K562 (cell line): ENCODE measurements around the gene RANBP3. TPM values are rescaled to one million over a fixed set of nuclear protein-coding genes. Genes with fewer than 3 reads are reported as not detected.

Source experiments
- BACH1 ChIP-seq: fragments of 200-800 bp; sonication (Bioruptor generic); IDR thresholded peaks from 2 replicates; pipeline ENCODE4 v1.6.1; 2016; ENCODE audit warnings: missing genetic modification characterization, missing compliant biosample characterization
- BDP1 ChIP-seq: IDR thresholded peaks from 3 replicates; pipeline ENCODE4 v1.6.1; 2011; ENCODE audit not compliant: insufficient read length, insufficient read depth
- CBFA2T3 ChIP-seq: fragments of 450-650 bp; IDR thresholded peaks from 2 replicates; pipeline ENCODE4 v1.6.1; 2017
- CBFB ChIP-seq: sonication (generic); formaldehyde crosslinking; IDR thresholded peaks from 2 replicates; pipeline ENCODE4 v1.4.0; 2020; ENCODE audit warnings: mild to moderate bottlenecking, missing genetic modification reagents
- HSF4 ChIP-seq: fragments of 250-450 bp; sonication (Bioruptor Pico); IDR thresholded peaks from 2 replicates; pipeline ENCODE4 v2.1.2; 2022; ENCODE audit warnings: mild to moderate bottlenecking, moderate library complexity, borderline replicate concordance
- KLF10 ChIP-seq: fragments of 250-450 bp; sonication (Bioruptor Pico); IDR thresholded peaks from 2 replicates; pipeline ENCODE4 v1.6.1; 2021; ENCODE audit warnings: matching md5 sums
- MEF2D ChIP-seq: conservative IDR thresholded peaks from 2 replicates; pipeline ENCODE4 v1.6.1; 2016; ENCODE audit warnings: low read depth, missing genetic modification characterization, missing compliant biosample characterization
- MXI1 ChIP-seq: IDR thresholded peaks from 2 replicates; pipeline ENCODE4 v1.6.1; 2011; ENCODE audit warnings: low read depth, mild to moderate bottlenecking, improper control_type of control experiment, low read length
- NCOA2 ChIP-seq, 2 experiments: fragments of 450-650 bp; IDR thresholded peaks; 2 replicates each; pipeline ENCODE4 v1.6.1; 2018; ENCODE audit warnings: mild to moderate bottlenecking in 2 of 2, moderate library complexity in 1 of 2; ENCODE audit not compliant: partially characterized antibody in 2 of 2
- NONO ChIP-seq, 2 experiments: fragments of 200-400 bp in 1 of 2; fragments of 450-650 bp in 1 of 2; formaldehyde crosslinking in 1 of 2; IDR thresholded peaks; 2 replicates each; pipeline ENCODE4 v1.6.1; 2017; ENCODE audit warnings: low read depth in 2 of 2, mild to moderate bottlenecking in 2 of 2, moderate library complexity in 2 of 2, low read length in 1 of 2
- NR3C1 ChIP-seq: sonication (generic); formaldehyde crosslinking; IDR thresholded peaks from 2 replicates; pipeline ENCODE4 v1.8.1; 2022; ENCODE audit warnings: missing genetic modification reagents
- RNF2 ChIP-seq: sonication (generic); IDR thresholded peaks from 2 replicates; pipeline ENCODE4 v1.6.1; 2016
- SMAD4 ChIP-seq: fragments of 250-450 bp; sonication (Bioruptor Pico); conservative IDR thresholded peaks from 2 replicates; pipeline ENCODE4 v1.8.0; 2021; ENCODE audit warnings: inconsistent platforms, mild to moderate bottlenecking, moderate library complexity
- STAG1 ChIP-seq: sonication (generic); formaldehyde crosslinking; IDR thresholded peaks from 2 replicates; pipeline ENCODE4 v1.5.0; 2020; ENCODE audit warnings: missing genetic modification reagents, borderline replicate concordance
- TEAD1 ChIP-seq, 2 experiments: fragments of 450-650 bp in 1 of 2; sonication (generic) in 1 of 2; formaldehyde crosslinking; IDR thresholded peaks; 2 replicates each; pipeline versions ENCODE4 v1.4.0 to v1.8.0; 2020 to 2022; ENCODE audit warnings: mild to moderate bottlenecking in 2 of 2, missing genetic modification reagents in 1 of 2
- ZC3H4 ChIP-seq: sonication (generic); formaldehyde crosslinking; IDR thresholded peaks from 2 replicates; pipeline ENCODE4 v1.9.0; 2021; ENCODE audit warnings: missing genetic modification reagents, borderline replicate concordance
- ZNF146 ChIP-seq: IDR thresholded peaks from one replicate; pipeline ENCODE4 v1.6.1; 2018; ENCODE audit warnings: missing compliant biosample characterization; ENCODE audit not compliant: unreplicated experiment
- ZNF76 ChIP-seq: fragments of 250-450 bp; sonication (Bioruptor Pico); IDR thresholded peaks from 2 replicates; pipeline ENCODE4 v1.4.0; 2020; ENCODE audit warnings: mild to moderate bottlenecking, moderate library complexity, borderline replicate concordance
- ZSCAN29 ChIP-seq: fragments of 450-650 bp; IDR thresholded peaks from 2 replicates; pipeline ENCODE4 v1.6.1; 2017
- polyA plus RNA-seq, 8 experiments: library from polyadenylated mRNA; depleted of rRNA in 4 of 8; stranded (reverse) in 5 of 8; unstranded in 3 of 8; fragments of >200 nt; fragmentation: Nextera tagmentation in 2 of 8; fragmentation: Illumina TruSeq in 1 of 8; extraction: Ambion mirVana in 2 of 8; extraction: Trizol in 1 of 8; gene quantifications; 2 replicates each; pipeline versions ENCODE4 v1.2.1 to v1.2.3, GENCODE V29; 2011 to 2014; ENCODE audit warnings: inconsistent platforms in 1 of 8, missing spikeins in 1 of 8
- total RNA-seq, 7 experiments: library from RNA; depleted of rRNA in 6 of 7; stranded (reverse); fragments of >200 nt in 6 of 7; fragmentation: Illumina TruSeq in 2 of 7; extraction: Trizol in 2 of 7; gene quantifications; 2 replicates each; pipeline versions ENCODE4 v1.2.1 to v1.2.3, GENCODE V29; 2011 to 2021; ENCODE audit warnings: low replicate concordance in 1 of 7
- TF ChIP-seq, protein P1 (sequence below): fragments of 250-450 bp; sonication (Bioruptor Pico); IDR thresholded peaks from 2 replicates; pipeline ENCODE4 v1.4.0; 2020; ENCODE audit warnings: borderline replicate concordance
- TF ChIP-seq, protein P2 (sequence below): fragments of 250-450 bp; sonication (Bioruptor Pico); IDR thresholded peaks from 2 replicates; pipeline ENCODE4 v1.8.0; 2022; ENCODE audit warnings: inconsistent platforms, mild to moderate bottlenecking, moderate library complexity, borderline replicate concordance
- TF ChIP-seq, protein P3 (sequence below), 3 experiments: IDR thresholded peaks in 2 of 3; conservative IDR thresholded peaks in 1 of 3; 2 replicates each; pipeline ENCODE4 v1.5.1; 2011 to 2012; ENCODE audit warnings: low read length in 3 of 3, mild to moderate bottlenecking in 3 of 3, control low read depth in 2 of 3, improper control_type of control experiment in 1 of 3, inconsistent platforms in 1 of 3, low read depth in 1 of 3, mixed read lengths in 1 of 3, moderate library complexity in 1 of 3; ENCODE audit not compliant: insufficient read depth in 2 of 3
- TF ChIP-seq, protein P4 (sequence below): sonication (generic); formaldehyde crosslinking; IDR thresholded peaks from 2 replicates; pipeline ENCODE4 v1.8.0; 2022; ENCODE audit warnings: mild to moderate bottlenecking, missing genetic modification reagents

The RANBP3 gene
- total and polyA plus RNA-seq, 9 of the 15 experiments (the other 6 are each of a cell fraction or from before 2014, with no cell fraction given): 0.90 to 95.1 (median 63.2) TPM

DNA sequence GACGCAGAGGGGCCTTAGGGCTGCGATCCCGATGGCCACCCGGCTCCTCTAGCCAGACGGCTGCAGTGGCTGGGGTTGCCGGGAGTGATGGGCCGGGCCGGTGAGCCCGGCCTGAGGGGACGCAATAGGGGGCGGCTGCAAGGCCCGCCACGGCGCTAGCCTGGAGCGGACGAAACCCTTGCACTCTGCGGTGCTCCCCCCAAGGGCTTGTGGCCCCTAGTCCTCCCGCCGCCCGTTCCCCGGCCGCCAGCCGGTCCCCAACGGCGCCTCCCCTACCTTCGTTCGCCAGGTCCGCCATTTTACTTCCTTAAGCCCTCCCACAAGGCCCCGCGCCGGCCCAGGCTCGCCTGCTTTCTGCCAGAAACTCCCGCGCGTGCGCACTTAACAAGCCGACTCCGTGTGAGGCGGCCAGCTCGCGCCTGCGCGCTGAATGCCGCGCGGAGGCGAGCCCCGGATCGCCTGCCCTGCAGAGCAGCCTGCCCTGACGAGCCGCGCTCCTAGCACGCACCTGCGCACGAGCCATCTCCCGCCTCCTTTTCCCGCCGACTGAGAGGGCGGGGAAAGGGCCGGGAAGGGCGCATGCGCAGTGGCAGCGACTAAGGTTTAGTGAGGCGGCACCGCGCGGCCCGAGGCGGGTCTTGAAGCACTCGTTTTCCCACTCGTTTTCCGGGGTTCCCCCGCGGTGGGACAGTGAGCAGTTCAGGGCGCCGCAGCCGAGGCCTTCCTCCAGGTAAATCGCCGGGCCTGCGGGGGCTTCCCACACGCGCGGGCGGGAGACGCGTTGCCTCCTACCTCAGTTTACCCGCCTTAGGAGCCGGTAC lies at the start of gene RANBP3 (continued):
- TF ChIP-seq, protein P1, sequence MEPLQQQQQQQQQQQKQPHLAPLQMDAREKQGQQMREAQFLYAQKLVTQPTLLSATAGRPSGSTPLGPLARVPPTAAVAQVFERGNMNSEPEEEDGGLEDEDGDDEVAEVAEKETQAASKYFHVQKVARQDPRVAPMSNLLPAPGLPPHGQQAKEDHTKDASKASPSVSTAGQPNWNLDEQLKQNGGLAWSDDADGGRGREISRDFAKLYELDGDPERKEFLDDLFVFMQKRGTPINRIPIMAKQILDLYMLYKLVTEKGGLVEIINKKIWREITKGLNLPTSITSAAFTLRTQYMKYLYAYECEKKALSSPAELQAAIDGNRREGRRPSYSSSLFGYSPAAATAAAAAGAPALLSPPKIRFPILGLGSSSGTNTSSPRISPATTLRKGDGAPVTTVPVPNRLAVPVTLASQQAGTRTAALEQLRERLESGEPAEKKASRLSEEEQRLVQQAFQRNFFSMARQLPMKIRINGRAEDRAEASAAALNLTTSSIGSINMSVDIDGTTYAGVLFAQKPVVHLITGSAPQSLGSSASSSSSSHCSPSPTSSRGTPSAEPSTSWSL (CRISPR knock-in tag): no peak; the same call in 1 of the 2 replicates
- no peak for TF ChIP-seq CBFB (CRISPR knock-in tag)
- TF ChIP-seq, protein P2, sequence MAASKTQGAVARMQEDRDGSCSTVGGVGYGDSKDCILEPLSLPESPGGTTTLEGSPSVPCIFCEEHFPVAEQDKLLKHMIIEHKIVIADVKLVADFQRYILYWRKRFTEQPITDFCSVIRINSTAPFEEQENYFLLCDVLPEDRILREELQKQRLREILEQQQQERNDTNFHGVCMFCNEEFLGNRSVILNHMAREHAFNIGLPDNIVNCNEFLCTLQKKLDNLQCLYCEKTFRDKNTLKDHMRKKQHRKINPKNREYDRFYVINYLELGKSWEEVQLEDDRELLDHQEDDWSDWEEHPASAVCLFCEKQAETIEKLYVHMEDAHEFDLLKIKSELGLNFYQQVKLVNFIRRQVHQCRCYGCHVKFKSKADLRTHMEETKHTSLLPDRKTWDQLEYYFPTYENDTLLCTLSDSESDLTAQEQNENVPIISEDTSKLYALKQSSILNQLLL (CRISPR knock-in tag): no peak
- TF ChIP-seq ZNF146 (CRISPR knock-in tag): peak; percentile 45
- peak in 1 of 2 experiments; percentile 73; a peak in 1 of 4 replicates for TF ChIP-seq TEAD1 (CRISPR knock-in tag; IDR thresholded peaks at IDR 0.05)
- TF ChIP-seq, protein P3, sequence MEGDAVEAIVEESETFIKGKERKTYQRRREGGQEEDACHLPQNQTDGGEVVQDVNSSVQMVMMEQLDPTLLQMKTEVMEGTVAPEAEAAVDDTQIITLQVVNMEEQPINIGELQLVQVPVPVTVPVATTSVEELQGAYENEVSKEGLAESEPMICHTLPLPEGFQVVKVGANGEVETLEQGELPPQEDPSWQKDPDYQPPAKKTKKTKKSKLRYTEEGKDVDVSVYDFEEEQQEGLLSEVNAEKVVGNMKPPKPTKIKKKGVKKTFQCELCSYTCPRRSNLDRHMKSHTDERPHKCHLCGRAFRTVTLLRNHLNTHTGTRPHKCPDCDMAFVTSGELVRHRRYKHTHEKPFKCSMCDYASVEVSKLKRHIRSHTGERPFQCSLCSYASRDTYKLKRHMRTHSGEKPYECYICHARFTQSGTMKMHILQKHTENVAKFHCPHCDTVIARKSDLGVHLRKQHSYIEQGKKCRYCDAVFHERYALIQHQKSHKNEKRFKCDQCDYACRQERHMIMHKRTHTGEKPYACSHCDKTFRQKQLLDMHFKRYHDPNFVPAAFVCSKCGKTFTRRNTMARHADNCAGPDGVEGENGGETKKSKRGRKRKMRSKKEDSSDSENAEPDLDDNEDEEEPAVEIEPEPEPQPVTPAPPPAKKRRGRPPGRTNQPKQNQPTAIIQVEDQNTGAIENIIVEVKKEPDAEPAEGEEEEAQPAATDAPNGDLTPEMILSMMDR (IDR thresholded peaks at IDR 0.05 in 2 of 3, conservative IDR thresholded peaks at IDR 0.05 in 1 of 3; ENCODE audit: insufficient read depth in 2 of 3, low read depth in 1 of 3, low read length in 3 of 3): no peak
- TF ChIP-seq ZSCAN29: no peak
- no peak; the same call in none of the 2 replicates for TF ChIP-seq SMAD4
- no peak for TF ChIP-seq STAG1
- TF ChIP-seq BACH1 (tag): no peak
- TF ChIP-seq NCOA2 (IDR thresholded peaks at IDR 0.05; ENCODE audit: partially characterized antibody in 2 of 2): no peak
- no peak for TF ChIP-seq MXI1
- TF ChIP-seq CBFA2T3: no peak
- TF ChIP-seq ZC3H4 (CRISPR knock-in tag): no peak
- TF ChIP-seq, protein P4, sequence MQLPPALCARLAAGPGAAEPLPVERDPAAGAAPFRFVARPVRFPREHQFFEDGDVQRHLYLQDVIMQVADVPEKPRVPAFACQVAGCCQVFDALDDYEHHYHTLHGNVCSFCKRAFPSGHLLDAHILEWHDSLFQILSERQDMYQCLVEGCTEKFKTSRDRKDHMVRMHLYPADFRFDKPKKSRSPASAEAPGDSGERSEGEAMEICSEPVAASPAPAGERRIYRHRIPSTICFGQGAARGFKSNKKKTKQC (CRISPR knock-in tag): peak; percentile 98
- peak; percentile 97 for TF ChIP-seq NR3C1 (CRISPR knock-in tag)
- TF ChIP-seq NONO (IDR thresholded peaks at IDR 0.05; ENCODE audit: low read depth in 2 of 2, low read length in 1 of 2): 0 out of 4 replicates have a peak, but pooled peaks of 1 of the 2 experiments have one; percentile 26
- no peak for TF ChIP-seq KLF10 (CRISPR knock-in tag)
- peak; percentile 29; the same call in 1 of the 2 replicates for TF ChIP-seq ZNF76 (CRISPR knock-in tag)
- TF ChIP-seq HSF4 (CRISPR knock-in tag): no peak
- no peak for TF ChIP-seq BDP1
- peak; percentile 77; the same call in 1 of the 2 replicates for TF ChIP-seq RNF2
- no peak for TF ChIP-seq MEF2D (tag)
